C4-2B (cell line): ENCODE data around the gene HPCAL1.

ENCODE experiments used
- CTCF ChIP-seq: fragments of 450-650 bp; conservative IDR thresholded peaks from 2 replicates; pipeline ENCODE4 v1.5.1; 2017; ENCODE audit warnings: mild to moderate bottlenecking
- ZFX ChIP-seq: fragments of 450-650 bp; IDR thresholded peaks from 2 replicates; pipeline ENCODE4 v1.6.1; 2017

- TF ChIP-seq CTCF: no peak
- TF ChIP-seq ZFX: no peak
These were observed 48.1 kb upstream of the HPCAL1 start for GRCh38 chr2:10254373-10255188.
